Fibroblast of lung (primary cell): ENCODE results near the gene NTMT2.

ENCODE experiments used
- EZH2 ChIP-seq: IDR thresholded peaks from 2 replicates; pipeline ENCODE4 v1.5.1; 2012; ENCODE audit warnings: low read length, control low read depth, mild to moderate bottlenecking; ENCODE audit errors: missing control alignments
- TF ChIP-seq, protein P1 (sequence below), 2 donors: IDR thresholded peaks in 1 of 2; conservative IDR thresholded peaks in 1 of 2; 1 replicate in 1 of 2; 2 replicates in 1 of 2; pipeline ENCODE4 v1.5.1; 2011 to 2012; ENCODE audit warnings: low read length in 2 of 2, control low read depth in 1 of 2, inconsistent platforms in 1 of 2, low read depth in 1 of 2, mild to moderate bottlenecking in 1 of 2

DNA sequence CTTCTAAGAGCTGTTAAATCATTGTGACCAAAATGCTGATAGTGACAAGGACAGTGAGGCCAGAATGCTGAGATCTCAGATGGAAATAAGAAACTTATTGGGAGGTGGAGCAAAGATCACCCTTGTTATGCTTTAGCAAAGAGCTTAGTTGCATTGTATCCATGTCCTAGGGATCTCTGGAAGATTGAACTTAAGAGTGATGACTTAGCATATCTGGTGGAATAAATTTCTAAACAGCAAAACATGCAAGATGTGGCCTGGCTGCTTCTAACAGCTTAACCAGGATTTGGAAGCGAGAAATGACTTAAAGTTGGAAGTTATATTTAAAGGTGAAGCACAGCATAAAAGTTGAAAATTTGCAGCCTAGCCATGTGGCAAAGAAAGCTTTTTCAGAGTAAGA is 7.7 kb downstream of the NTMT2 start:
- TF ChIP-seq, protein P1, sequence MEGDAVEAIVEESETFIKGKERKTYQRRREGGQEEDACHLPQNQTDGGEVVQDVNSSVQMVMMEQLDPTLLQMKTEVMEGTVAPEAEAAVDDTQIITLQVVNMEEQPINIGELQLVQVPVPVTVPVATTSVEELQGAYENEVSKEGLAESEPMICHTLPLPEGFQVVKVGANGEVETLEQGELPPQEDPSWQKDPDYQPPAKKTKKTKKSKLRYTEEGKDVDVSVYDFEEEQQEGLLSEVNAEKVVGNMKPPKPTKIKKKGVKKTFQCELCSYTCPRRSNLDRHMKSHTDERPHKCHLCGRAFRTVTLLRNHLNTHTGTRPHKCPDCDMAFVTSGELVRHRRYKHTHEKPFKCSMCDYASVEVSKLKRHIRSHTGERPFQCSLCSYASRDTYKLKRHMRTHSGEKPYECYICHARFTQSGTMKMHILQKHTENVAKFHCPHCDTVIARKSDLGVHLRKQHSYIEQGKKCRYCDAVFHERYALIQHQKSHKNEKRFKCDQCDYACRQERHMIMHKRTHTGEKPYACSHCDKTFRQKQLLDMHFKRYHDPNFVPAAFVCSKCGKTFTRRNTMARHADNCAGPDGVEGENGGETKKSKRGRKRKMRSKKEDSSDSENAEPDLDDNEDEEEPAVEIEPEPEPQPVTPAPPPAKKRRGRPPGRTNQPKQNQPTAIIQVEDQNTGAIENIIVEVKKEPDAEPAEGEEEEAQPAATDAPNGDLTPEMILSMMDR (conservative IDR thresholded peaks at IDR 0.05 in 1 of 2, IDR thresholded peaks at IDR 0.05 in 1 of 2; ENCODE audit: low read depth in 1 of 2, low read length in 2 of 2), result no peak
- no peak for TF ChIP-seq EZH2
